ENCODE measurements around the gene GTPBP3. TPM values are rescaled to one million over a fixed set of nuclear protein-coding genes. Genes with fewer than 3 reads are reported as not detected.

GTPBP3 gene
- total RNA-seq, 2 experiments from 2014 or later = 83.2 to 113 TPM

DNA sequence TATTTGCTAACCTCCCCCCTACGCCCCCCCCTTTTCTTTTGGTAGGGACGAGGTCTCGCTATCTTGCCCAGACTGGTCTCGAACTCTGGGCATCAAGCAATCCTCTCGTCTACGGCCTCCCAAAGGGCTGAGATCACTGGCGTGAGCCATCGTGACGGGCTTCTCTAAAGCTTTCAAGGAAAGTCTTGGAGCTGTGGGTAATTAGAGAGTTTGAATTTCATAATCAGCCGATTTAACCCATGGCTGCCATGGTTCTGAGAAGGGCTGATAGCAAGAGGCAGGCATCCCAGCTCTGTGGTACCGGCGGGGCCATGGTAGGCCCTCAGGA, 33.4 kb upstream of the GTPBP3 start:
- Histone ChIP-seq H3K79me2 (ENCODE audit: insufficient read depth, low read depth, low read length) (peaks cover 8% of the 10 kb centered on the region), H3K4me2 (ENCODE audit: low read length) (peak overlapping the region; percentile 95), H3K9me2 (ENCODE audit: insufficient read depth, low read length) (no peaks in the 10 kb centered on the region), H4K20me1 (ENCODE audit: insufficient read depth, low read length) (no peaks in the 10 kb centered on the region), H2AFZ (ENCODE audit: low read length) (peak overlapping the region; percentile 29; the same call in 1 of the 2 replicates), H3K9me3 (ENCODE audit: low read length) (no peaks in the 10 kb centered on the region), H3K4me1 (ENCODE audit: insufficient read depth, low read length, poor library complexity, severe bottlenecking) (peaks cover 40% of the 10 kb centered on the region), H3K4me3 (ENCODE audit: low read depth, low read length, poor library complexity, severe bottlenecking) (peak overlapping the region; percentile 74), H3K27ac (ENCODE audit: low read depth, low read length, poor library complexity, severe bottlenecking) (peak overlapping the region; percentile 90), H3K36me3 (ENCODE audit: insufficient read depth, low read length) (peaks cover 7% of the 10 kb centered on the region)
- ChIA-PET CTCF (ENCODE audit: unreplicated experiment) (interaction anchor here (1.4 kb wide), 1 partner anchor 10 kb away, joined by 3 read pairs; no protein-coding TSS in a partner anchor), POLR2A (no interaction called here)
- no TSS peak for BruUV-seq (replicated peaks)
- TF ChIP-seq EZH2phosphoT487 (IDR thresholded peaks at IDR 0.05; ENCODE audit: borderline replicate concordance, low read depth, low read length) = no peak
- TF ChIP-seq, protein P1, sequence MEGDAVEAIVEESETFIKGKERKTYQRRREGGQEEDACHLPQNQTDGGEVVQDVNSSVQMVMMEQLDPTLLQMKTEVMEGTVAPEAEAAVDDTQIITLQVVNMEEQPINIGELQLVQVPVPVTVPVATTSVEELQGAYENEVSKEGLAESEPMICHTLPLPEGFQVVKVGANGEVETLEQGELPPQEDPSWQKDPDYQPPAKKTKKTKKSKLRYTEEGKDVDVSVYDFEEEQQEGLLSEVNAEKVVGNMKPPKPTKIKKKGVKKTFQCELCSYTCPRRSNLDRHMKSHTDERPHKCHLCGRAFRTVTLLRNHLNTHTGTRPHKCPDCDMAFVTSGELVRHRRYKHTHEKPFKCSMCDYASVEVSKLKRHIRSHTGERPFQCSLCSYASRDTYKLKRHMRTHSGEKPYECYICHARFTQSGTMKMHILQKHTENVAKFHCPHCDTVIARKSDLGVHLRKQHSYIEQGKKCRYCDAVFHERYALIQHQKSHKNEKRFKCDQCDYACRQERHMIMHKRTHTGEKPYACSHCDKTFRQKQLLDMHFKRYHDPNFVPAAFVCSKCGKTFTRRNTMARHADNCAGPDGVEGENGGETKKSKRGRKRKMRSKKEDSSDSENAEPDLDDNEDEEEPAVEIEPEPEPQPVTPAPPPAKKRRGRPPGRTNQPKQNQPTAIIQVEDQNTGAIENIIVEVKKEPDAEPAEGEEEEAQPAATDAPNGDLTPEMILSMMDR (conservative IDR thresholded peaks at IDR 0.05; ENCODE audit: low read length) = no peak
- intact Hi-C loops (cut with micrococcal nuclease; ENCODE audit: unreplicated experiment) = no loop called here
- DNase-seq (ENCODE audit: low spot score) = no peak

DNA sequence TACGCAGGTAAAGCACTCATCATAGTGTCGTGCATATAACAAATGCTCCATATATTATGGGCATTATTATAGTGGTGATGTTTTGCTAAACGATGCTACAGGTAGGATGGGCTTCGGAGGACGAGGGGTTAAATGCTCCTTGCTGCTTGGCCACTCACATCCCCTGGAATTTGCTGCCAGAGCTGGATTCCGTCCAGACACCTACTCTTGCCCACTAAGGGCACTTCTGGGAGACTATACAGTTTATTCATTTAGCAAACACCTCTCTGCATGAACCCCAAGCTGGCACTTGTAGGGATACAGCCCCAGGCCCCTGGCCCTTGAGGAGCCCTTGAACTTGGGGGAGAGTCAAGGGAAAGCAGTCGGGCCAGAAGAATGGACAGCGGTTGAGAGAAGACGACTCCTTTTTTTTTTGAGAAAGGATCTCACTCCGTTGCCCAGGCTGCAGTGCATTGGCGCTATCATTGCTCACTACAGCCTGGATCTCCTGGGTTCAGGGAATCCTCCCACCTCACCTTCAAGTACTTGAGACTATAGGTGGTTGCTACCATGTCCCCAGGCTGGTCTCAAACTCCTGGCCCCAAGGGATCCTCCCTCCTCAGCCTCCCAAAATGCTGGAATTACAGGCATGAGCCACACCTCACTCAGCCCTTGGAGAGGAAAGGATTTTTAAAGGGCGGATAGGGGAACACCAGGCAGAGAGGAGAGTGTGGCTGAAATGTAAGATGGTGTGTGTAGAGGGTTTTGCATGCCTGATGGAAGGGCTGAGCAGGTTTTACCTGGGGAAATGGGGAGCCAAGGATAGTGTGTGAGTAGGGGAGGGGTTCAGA, 32.8 kb upstream of the GTPBP3 start:
- Histone ChIP-seq H2AFZ (ENCODE audit: low read length) (peak overlapping the region; percentile 4; the same call in 1 of the 2 replicates), H3K4me2 (ENCODE audit: low read length) (peak overlapping the region; percentile 54), H3K4me3 (ENCODE audit: low read depth, low read length, poor library complexity, severe bottlenecking) (peak overlapping the region; percentile 19), H3K9me3 (ENCODE audit: low read length) (no peaks in the 10 kb centered on the region), H3K4me1 (ENCODE audit: insufficient read depth, low read length, poor library complexity, severe bottlenecking) (peaks cover 43% of the 10 kb centered on the region), H3K79me2 (ENCODE audit: insufficient read depth, low read depth, low read length) (peaks cover 10% of the 10 kb centered on the region), H3K27ac (ENCODE audit: low read depth, low read length, poor library complexity, severe bottlenecking) (peak overlapping the region; percentile 90), H4K20me1 (ENCODE audit: insufficient read depth, low read length) (no peaks in the 10 kb centered on the region), H3K36me3 (ENCODE audit: insufficient read depth, low read length) (0 out of 2 replicates have a peak, but pooled peaks cover 5% of the 10 kb centered on the region), H3K9me2 (ENCODE audit: insufficient read depth, low read length) (no peaks in the 10 kb centered on the region)
- ChIA-PET CTCF (ENCODE audit: unreplicated experiment) (interaction anchor here (0.6 to 1.2 kb wide), 5 partner anchors 10 to 225 kb away, joined by 3 to 4 read pairs (median 3); partner anchors contain the start of gene USHBP1), POLR2A (interaction anchor here (0.8 to 1.1 kb wide), 3 partner anchors 28 to 101 kb away, joined by 4 to 8 read pairs (median 6); partner anchors contain the start of gene BST2)
- TF ChIP-seq, protein P1 (conservative IDR thresholded peaks at IDR 0.05; ENCODE audit: low read length) = no peak
- TF ChIP-seq EZH2phosphoT487 (IDR thresholded peaks at IDR 0.05; ENCODE audit: borderline replicate concordance, low read depth, low read length) = no peak
- no TSS peak for BruUV-seq (replicated peaks)
- DNase-seq (ENCODE audit: low spot score) = no peak
- intact Hi-C loops (cut with micrococcal nuclease; ENCODE audit: unreplicated experiment) = loop anchor here (1.0 to 5.0 kb wide), 2 partner anchors 12 to 448 kb away; partner anchors contain the start of gene FCHO1
